RWPE2 (cell line): Measurements from ENCODE around the gene PCGF2.
A peak's percentile ranks its signal among the peaks of the same experiment; 100 is the strongest.

Source experiments
- ATAC-seq: fragments of 200-7000 bp; cut with Tn5 transposase; 3 replicates; pipeline ENCODE4 v1.9.1; 2021; ENCODE audit warnings: low read depth
- DNase-seq: peaks from one replicate; pipeline ENCODE4 v3.0.0-alpha.2; 2020; ENCODE audit warnings: low spot score
- H3K27ac ChIP-seq: fragments of 450-650 bp; 2 replicates; pipeline ENCODE4 v1.5.1; 2017; ENCODE audit warnings: mild to moderate bottlenecking; ENCODE audit not compliant: poor library complexity, severe bottlenecking
- H3K27me3 ChIP-seq: fragments of 250-450 bp; sonication (Bioruptor Pico); 2 replicates; pipeline ENCODE4 v1.5.1; 2021; ENCODE audit warnings: mild to moderate bottlenecking, moderate library complexity; ENCODE audit not compliant: insufficient read depth, poor library complexity, severe bottlenecking
- H3K36me3 ChIP-seq: fragments of 250-450 bp; sonication (Bioruptor Pico); 2 replicates; pipeline ENCODE4 v1.5.1; 2020; ENCODE audit warnings: low read depth, mild to moderate bottlenecking, moderate library complexity
- H3K4me1 ChIP-seq: fragments of 250-450 bp; sonication (Bioruptor Pico); 2 replicates; pipeline ENCODE4 v1.5.1; 2021; ENCODE audit warnings: mild to moderate bottlenecking, moderate library complexity; ENCODE audit not compliant: insufficient read depth, poor library complexity, severe bottlenecking
- H3K4me3 ChIP-seq: fragments of 250-450 bp; sonication (Bioruptor Pico); 2 replicates; pipeline ENCODE4 v1.5.1; 2021; ENCODE audit warnings: mild to moderate bottlenecking, moderate library complexity; ENCODE audit not compliant: severe bottlenecking
- H3K9me3 ChIP-seq: fragments of 250-450 bp; sonication (Bioruptor Pico); 2 replicates; pipeline ENCODE4 v1.5.1; 2021; ENCODE audit warnings: mild to moderate bottlenecking, moderate library complexity; ENCODE audit not compliant: severe bottlenecking
- TF ChIP-seq, protein P1 (sequence below): fragments of 450-650 bp; IDR thresholded peaks from one replicate; pipeline ENCODE4 v1.5.1; 2017; ENCODE audit warnings: mild to moderate bottlenecking, moderate library complexity; ENCODE audit not compliant: poor library complexity, severe bottlenecking

Gene PCGF2

GRCh38 chr17:38741921-38742410 is 6.2 kb downstream of the PCGF2 start:
- TF ChIP-seq, protein P1, sequence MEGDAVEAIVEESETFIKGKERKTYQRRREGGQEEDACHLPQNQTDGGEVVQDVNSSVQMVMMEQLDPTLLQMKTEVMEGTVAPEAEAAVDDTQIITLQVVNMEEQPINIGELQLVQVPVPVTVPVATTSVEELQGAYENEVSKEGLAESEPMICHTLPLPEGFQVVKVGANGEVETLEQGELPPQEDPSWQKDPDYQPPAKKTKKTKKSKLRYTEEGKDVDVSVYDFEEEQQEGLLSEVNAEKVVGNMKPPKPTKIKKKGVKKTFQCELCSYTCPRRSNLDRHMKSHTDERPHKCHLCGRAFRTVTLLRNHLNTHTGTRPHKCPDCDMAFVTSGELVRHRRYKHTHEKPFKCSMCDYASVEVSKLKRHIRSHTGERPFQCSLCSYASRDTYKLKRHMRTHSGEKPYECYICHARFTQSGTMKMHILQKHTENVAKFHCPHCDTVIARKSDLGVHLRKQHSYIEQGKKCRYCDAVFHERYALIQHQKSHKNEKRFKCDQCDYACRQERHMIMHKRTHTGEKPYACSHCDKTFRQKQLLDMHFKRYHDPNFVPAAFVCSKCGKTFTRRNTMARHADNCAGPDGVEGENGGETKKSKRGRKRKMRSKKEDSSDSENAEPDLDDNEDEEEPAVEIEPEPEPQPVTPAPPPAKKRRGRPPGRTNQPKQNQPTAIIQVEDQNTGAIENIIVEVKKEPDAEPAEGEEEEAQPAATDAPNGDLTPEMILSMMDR: no peak
- Histone ChIP-seq H3K27me3 (no peaks in the 10 kb centered on the region), H3K9me3 (no peaks in the 10 kb centered on the region), H3K27ac (peak overlapping the region; percentile 40), H3K4me1 (peaks cover 10% of the 10 kb centered on the region), H3K4me3 (no peak overlapping the region), H3K36me3 (peaks cover 34% of the 10 kb centered on the region)
- DNase-seq (no peak), ATAC-seq (peak; percentile 26; the same call in 2 of the 3 replicates)

DNA sequence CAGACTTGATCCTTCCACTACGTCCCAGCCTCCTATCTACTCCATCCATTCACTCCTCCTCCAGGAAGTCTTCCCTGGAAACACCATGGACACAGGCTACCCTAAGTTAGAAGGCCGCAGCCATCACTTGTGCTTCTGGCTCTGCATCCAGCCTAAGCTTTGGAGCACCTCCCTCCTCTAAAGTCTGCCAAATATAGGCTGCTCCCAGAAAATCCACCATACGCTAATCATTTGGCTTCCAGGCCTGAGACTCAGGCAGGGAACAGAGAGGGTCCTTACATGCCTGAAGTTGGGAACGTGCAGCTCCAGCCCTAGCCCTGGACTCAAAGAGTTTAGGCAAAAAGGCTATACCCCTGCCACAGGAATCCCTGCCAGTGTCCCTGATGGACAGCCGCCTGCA is 6.7 kb downstream of the PCGF2 start:
- Histone ChIP-seq H3K36me3 (peaks cover 39% of the 10 kb centered on the region), H3K4me1 (peaks cover 10% of the 10 kb centered on the region), H3K4me3 (no peak overlapping the region), H3K9me3 (no peaks in the 10 kb centered on the region), H3K27ac (no peak overlapping the region), H3K27me3 (no peaks in the 10 kb centered on the region)
- no peak for ATAC-seq
- TF ChIP-seq, protein P1: no peak
- no peak for DNase-seq

- H3K4me1 ChIP-seq: peaks cover 10% of the 10 kb centered on the region
- H3K27me3 ChIP-seq: no peaks in the 10 kb centered on the region
- H3K9me3 ChIP-seq: no peaks in the 10 kb centered on the region
- peaks cover 46% of the 10 kb centered on the region for H3K36me3 ChIP-seq
- H3K27ac ChIP-seq: no peak overlapping the region
- DNase-seq (no peak), ATAC-seq (no peak)
- TF ChIP-seq, protein P1: no peak
- no peak overlapping the region for H3K4me3 ChIP-seq
Observed at GRCh38 chr17:38740806-38741205, 7.3 kb downstream of the PCGF2 start.

GRCh38 chr17:38740044-38740443 is 8.1 kb downstream of the PCGF2 start:
- no peak overlapping the region for H3K27ac ChIP-seq
- ATAC-seq: no peak
- H3K36me3 ChIP-seq: peaks cover 47% of the 10 kb centered on the region
- no peaks in the 10 kb centered on the region for H3K27me3 ChIP-seq
- TF ChIP-seq, protein P1: no peak
- no peak for DNase-seq
- H3K9me3 ChIP-seq: no peaks in the 10 kb centered on the region
- peaks cover 10% of the 10 kb centered on the region for H3K4me1 ChIP-seq
- no peak overlapping the region for H3K4me3 ChIP-seq

DNA sequence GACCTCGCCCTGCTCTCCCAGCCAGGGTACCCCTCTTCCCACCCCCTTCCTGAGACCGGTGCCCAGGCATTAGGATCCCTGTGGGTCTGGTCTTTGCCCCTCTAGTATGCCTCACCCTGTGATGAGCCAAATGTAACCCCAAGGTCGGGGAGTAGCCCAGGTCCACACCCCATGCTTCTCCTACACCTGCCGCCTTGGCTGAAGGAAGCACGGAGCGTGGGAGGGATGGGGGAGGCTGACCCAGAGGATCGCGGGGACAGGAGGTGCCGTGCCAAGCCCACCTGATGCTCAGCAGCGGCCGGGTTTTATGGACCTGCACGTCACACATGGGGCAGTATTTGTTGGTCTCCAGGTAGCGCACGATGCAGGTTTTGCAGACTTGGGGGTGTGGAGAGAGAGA is 8.8 kb downstream of the PCGF2 start:
- no peaks in the 10 kb centered on the region for H3K9me3 ChIP-seq
- H3K27ac ChIP-seq: no peak overlapping the region
- DNase-seq (no peak), ATAC-seq (no peak)
- peaks cover 52% of the 10 kb centered on the region for H3K36me3 ChIP-seq
- TF ChIP-seq, protein P1: no peak
- H3K4me3 ChIP-seq: no peak overlapping the region
- H3K4me1 ChIP-seq: peaks cover 10% of the 10 kb centered on the region
- H3K27me3 ChIP-seq: no peaks in the 10 kb centered on the region
